Loucy (cell line): Measurements from ENCODE around the gene CPA3.

Experiments
- H2AFZ ChIP-seq: fragments of 200-600 bp; sonication (generic); 2 replicates; pipeline ENCODE4 v1.6.0; 2016; ENCODE audit warnings: antibody characterized with exemption, mild to moderate bottlenecking, low read length, moderate library complexity
- H3F3A ChIP-seq: fragments of 200-600 bp; 2 replicates; pipeline ENCODE4 v1.6.0; 2016; ENCODE audit warnings: antibody characterized with exemption, low read depth, mild to moderate bottlenecking
- H3K27me3 ChIP-seq: fragments of 200-600 bp; sonication (generic); 2 replicates; pipeline ENCODE4 v1.6.1; 2014; ENCODE audit warnings: low read length, mild to moderate bottlenecking; ENCODE audit not compliant: insufficient read depth, poor library complexity, severe bottlenecking
- H3K36me3 ChIP-seq: fragments of 200-600 bp; sonication (generic); 2 replicates; pipeline ENCODE4 v1.6.1; 2016; ENCODE audit warnings: low read length; ENCODE audit not compliant: insufficient read depth
- H3K4me1 ChIP-seq: fragments of 200-600 bp; sonication (generic); 2 replicates; pipeline ENCODE4 v1.5.1; 2014; ENCODE audit warnings: low read length, mild to moderate bottlenecking; ENCODE audit not compliant: insufficient read depth, poor library complexity, severe bottlenecking
- H3K4me2 ChIP-seq: fragments of 200-600 bp; sonication (generic); 2 replicates; pipeline ENCODE4 v1.6.0; 2014; ENCODE audit warnings: antibody characterized with exemption, low read length, low read depth, mild to moderate bottlenecking; ENCODE audit not compliant: poor library complexity, severe bottlenecking
- H3K4me3 ChIP-seq: fragments of 200-600 bp; sonication (generic); 2 replicates; pipeline ENCODE4 v1.5.1; 2014; ENCODE audit warnings: low read length, mild to moderate bottlenecking, mixed read lengths; ENCODE audit not compliant: poor library complexity, severe bottlenecking
- H3K79me2 ChIP-seq: fragments of 200-600 bp; sonication (generic); 2 replicates; pipeline ENCODE4 v1.6.1; 2014; ENCODE audit warnings: low read length; ENCODE audit not compliant: insufficient read depth
- H3K9ac ChIP-seq: fragments of 200-600 bp; sonication (generic); 2 replicates; pipeline ENCODE4 v1.6.0; 2014; ENCODE audit warnings: mild to moderate bottlenecking, low read depth, low read length, moderate library complexity; ENCODE audit not compliant: poor library complexity, severe bottlenecking
- H3K9me2 ChIP-seq: fragments of 200-600 bp; sonication (generic); replicated peaks from 2 replicates; pipeline ENCODE4 v1.6.1; 2016; ENCODE audit warnings: low read depth, low read length, mixed read lengths
- H3K9me3 ChIP-seq: fragments of 200-600 bp; sonication (generic); 2 replicates; pipeline ENCODE4 v1.6.1; 2014; ENCODE audit warnings: mild to moderate bottlenecking, antibody characterized with exemption, low read length, low read depth; ENCODE audit not compliant: insufficient read depth
- H4K20me1 ChIP-seq: fragments of 200-600 bp; sonication (generic); 2 replicates; pipeline ENCODE4 v1.6.0; 2014; ENCODE audit warnings: antibody characterized with exemption, low read length, mild to moderate bottlenecking; ENCODE audit not compliant: insufficient read depth, poor library complexity, severe bottlenecking
- EZH2phosphoT487 ChIP-seq: fragments of 200-600 bp; IDR thresholded peaks from 2 replicates; pipeline ENCODE4 v1.6.1; 2018; ENCODE audit warnings: antibody characterized with exemption, mild to moderate bottlenecking, moderate library complexity, borderline replicate concordance
- TF ChIP-seq, protein P1 (sequence below): fragments of 200-600 bp; sonication (generic); conservative IDR thresholded peaks from 2 replicates; pipeline ENCODE4 v1.5.1; 2014; ENCODE audit warnings: mild to moderate bottlenecking, antibody characterized with exemption, low read length

Gene CPA3

DNA sequence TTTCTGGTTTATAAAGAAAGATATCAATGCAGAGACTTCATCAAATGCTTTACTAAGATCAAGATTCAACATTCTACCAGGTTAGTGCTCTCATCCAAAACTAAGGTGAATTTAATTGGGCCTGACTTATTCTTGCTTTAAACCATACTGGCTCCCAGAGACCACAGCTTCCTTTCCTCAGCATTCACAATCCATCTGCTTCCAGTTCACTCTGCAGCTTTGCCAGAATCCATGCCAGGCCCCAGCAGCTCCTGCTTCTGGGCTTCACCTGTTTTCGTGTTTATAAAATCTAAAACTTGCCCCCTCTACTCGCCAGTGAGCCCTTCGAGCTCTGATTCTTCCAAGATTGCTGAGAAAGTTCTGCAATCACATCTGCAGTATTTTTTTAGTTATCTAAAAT, 35.2 kb upstream of the CPA3 start:
- Histone ChIP-seq H3K4me2 (no peak overlapping the region), H3K4me3 (no peak overlapping the region), H3K27me3 (no peaks in the 10 kb centered on the region), H3K4me1 (peaks cover 20% of the 10 kb centered on the region), H3K9ac (no peak overlapping the region), H3K9me3 (no peaks in the 10 kb centered on the region), H3F3A (no peaks in the 10 kb centered on the region), H4K20me1 (no peaks in the 10 kb centered on the region), H3K9me2 (no peaks in the 10 kb centered on the region), H2AFZ (no peak overlapping the region), H3K36me3 (no peaks in the 10 kb centered on the region), H3K79me2 (no peaks in the 10 kb centered on the region)
- no peak for TF ChIP-seq EZH2phosphoT487
- TF ChIP-seq, protein P1, sequence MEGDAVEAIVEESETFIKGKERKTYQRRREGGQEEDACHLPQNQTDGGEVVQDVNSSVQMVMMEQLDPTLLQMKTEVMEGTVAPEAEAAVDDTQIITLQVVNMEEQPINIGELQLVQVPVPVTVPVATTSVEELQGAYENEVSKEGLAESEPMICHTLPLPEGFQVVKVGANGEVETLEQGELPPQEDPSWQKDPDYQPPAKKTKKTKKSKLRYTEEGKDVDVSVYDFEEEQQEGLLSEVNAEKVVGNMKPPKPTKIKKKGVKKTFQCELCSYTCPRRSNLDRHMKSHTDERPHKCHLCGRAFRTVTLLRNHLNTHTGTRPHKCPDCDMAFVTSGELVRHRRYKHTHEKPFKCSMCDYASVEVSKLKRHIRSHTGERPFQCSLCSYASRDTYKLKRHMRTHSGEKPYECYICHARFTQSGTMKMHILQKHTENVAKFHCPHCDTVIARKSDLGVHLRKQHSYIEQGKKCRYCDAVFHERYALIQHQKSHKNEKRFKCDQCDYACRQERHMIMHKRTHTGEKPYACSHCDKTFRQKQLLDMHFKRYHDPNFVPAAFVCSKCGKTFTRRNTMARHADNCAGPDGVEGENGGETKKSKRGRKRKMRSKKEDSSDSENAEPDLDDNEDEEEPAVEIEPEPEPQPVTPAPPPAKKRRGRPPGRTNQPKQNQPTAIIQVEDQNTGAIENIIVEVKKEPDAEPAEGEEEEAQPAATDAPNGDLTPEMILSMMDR: no peak

DNA sequence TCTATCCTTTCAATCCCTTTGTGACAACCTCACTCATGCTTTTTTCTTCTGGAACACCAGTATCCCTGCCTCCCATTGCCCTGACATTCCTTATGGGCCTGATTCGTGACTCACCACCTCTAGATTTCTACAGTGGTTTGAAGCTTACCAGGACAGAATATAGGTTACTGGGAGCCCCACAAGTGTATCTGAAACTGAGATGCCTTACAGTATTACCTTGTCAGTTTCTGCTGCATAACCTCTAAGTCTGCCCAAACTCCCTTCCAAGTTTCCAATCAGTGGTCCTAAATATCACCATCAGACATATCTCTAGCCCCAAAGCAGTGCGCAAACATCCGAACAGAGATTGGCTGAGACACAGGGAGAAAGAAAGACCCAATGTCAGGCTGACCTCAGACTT, 31.9 kb upstream of the CPA3 start:
- Histone ChIP-seq H3K4me1 (peaks cover 16% of the 10 kb centered on the region), H3K9me3 (no peaks in the 10 kb centered on the region), H3K36me3 (no peaks in the 10 kb centered on the region), H3K4me2 (no peak overlapping the region), H3K4me3 (no peak overlapping the region), H3K79me2 (no peaks in the 10 kb centered on the region), H4K20me1 (no peaks in the 10 kb centered on the region), H3K9me2 (no peaks in the 10 kb centered on the region), H2AFZ (no peak overlapping the region), H3K27me3 (no peaks in the 10 kb centered on the region), H3F3A (no peaks in the 10 kb centered on the region), H3K9ac (no peak overlapping the region)
- TF ChIP-seq EZH2phosphoT487: no peak
- TF ChIP-seq, protein P1: no peak

DNA sequence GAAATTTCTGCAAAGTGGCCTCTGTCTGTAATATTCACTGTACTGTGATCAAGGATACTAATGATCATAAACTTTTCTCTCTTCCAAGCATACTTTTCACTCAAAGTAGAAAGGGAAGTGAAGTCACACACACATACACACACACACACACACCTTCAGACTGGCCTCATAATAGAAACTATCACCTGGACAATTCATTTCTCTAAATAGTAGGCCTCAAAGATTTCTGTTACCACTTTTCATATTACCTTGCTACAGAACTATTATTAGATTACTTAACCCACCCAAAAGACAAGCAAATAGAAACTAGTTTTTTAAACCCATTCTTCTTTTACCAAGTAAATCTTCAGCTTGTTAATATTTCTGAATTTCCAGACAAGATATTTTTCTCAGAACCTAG, 25.3 kb upstream of the CPA3 start:
- Histone ChIP-seq H3K4me2 (no peak overlapping the region), H2AFZ (no peak overlapping the region), H3K79me2 (no peaks in the 10 kb centered on the region), H3K9me3 (no peaks in the 10 kb centered on the region), H3K36me3 (no peaks in the 10 kb centered on the region), H4K20me1 (no peaks in the 10 kb centered on the region), H3K27me3 (no peaks in the 10 kb centered on the region), H3K9ac (no peak overlapping the region), H3K4me1 (no peaks in the 10 kb centered on the region), H3K4me3 (no peak overlapping the region), H3F3A (no peaks in the 10 kb centered on the region), H3K9me2 (no peaks in the 10 kb centered on the region)
- TF ChIP-seq, protein P1: no peak
- TF ChIP-seq EZH2phosphoT487: no peak
